ENCODE results near the gene SORCS3.

- TF ChIP-seq CTCF (IDR thresholded peaks at IDR 0.05) (no peak), POLR2AphosphoS5 (IDR thresholded peaks at IDR 0.05) (no peak), POLR2A (IDR thresholded peaks at IDR 0.05; ENCODE audit: low read depth) (no peak), EP300 (IDR thresholded peaks at IDR 0.05) (no peak)
These were observed 90.1 kb downstream of the SORCS3 start for GRCh38 chr10:104731192-104731591.

All from esophagus muscularis mucosa (tissue), 4 donors.